GM19372 (cell line): Measurements from ENCODE around the gene SLC29A4.
"Not testable (repeated sequence)": the region's sequence is repeated elsewhere in the genome, so short reads cannot be mapped to it uniquely, and the experiment has no call there.

Experiments
- ATAC-seq: cut with Tn5 transposase; IDR thresholded peaks from one replicate; pipeline ENCODE4 v1.9.1; 2021; ENCODE audit warnings: mild to moderate bottlenecking, low read depth, moderate library complexity; ENCODE audit not compliant: unreplicated experiment

Gene SLC29A4, protein sequence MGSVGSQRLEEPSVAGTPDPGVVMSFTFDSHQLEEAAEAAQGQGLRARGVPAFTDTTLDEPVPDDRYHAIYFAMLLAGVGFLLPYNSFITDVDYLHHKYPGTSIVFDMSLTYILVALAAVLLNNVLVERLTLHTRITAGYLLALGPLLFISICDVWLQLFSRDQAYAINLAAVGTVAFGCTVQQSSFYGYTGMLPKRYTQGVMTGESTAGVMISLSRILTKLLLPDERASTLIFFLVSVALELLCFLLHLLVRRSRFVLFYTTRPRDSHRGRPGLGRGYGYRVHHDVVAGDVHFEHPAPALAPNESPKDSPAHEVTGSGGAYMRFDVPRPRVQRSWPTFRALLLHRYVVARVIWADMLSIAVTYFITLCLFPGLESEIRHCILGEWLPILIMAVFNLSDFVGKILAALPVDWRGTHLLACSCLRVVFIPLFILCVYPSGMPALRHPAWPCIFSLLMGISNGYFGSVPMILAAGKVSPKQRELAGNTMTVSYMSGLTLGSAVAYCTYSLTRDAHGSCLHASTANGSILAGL

DNA sequence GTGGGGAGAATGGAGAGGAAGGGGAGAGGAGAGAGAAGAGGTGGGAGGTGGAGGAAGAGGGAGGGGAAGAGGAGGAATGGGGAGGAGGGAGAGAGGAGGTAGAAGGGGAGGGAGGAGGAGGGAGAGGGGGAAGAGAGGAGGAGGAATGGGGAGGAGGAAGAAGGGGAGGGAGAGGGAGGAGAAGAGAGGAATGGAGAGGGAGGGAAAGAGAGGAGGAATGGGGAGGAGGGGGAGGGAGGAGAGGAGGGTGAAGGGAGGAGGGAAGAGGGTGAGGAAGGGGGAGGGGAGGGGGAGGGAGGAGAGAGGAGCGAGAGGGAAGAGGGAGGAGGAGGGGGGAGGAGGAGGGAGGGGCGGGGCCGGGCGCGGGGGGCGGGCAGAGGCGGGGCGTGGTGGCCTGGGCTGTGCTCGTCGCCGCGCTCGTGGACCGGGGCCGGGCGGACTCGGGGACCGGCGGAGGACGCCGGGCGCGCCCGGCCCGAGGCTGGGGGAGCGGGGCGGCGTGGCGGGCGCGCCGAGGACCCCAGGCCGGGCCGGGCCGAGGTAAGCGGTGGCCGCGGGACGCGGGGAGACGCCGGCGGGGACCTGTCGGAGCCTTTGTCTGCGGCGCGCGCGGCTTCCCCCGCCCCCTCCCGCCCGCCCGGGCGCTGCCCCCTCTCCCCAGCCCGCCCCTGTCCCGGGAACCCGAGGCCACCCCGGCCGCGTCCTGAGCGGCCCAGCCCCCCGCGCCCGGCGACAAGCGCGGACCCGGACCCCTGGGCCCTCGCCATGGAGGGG, at the start of gene SLC29A4:
Gene SLC29A4, plus strand, starts transcription at position 401 of the 774 bp plus-strand sequence. CDS start 4,874 bp downstream, outside the sequence.
- peak; percentile 63 for ATAC-seq

GRCh38 chr7:5234852-5235831, 47.6 kb upstream of the SLC29A4 start:
- no peak for ATAC-seq

DNA sequence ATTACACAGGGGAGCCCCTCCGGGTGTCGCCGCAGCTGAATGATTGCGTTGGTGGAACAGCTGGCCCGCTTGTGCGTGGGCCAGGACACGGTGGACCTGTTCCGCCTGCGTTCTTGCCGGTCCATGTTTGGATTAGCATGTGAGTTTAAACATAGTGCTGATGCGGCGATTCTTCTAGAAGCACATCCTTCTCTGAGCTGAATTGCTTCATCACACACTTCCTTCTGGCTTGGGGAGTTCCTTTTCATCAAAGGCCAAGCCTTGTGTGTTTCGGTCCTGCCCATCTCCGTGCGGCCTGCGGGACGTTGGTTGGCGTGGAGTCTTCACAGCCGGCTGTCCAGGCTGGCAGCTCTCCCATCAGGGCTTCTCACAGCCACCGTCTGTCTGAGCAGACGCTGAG, 45.5 kb upstream of the SLC29A4 start:
- ATAC-seq, result no peak

DNA sequence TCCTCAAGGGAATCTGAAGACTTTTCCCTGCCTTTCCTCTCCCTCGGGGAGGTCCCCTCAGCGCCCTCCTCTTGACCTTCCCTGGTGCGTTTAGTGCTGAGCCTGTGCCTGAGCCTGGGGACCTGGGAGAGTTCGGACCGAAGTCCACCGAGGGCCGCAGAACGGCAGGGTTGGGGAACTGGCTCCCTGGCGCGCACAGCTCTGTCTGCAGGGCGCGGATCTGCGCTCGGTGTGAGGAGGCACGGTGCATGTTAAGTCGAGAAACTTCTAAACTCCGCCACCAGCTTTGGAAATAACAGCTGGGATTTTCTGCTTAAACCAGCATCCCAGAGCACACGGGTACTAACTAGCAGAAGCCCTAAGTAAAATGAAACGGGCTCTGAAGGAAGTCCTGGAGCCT, 44.2 kb upstream of the SLC29A4 start:
- ATAC-seq, result no peak

DNA sequence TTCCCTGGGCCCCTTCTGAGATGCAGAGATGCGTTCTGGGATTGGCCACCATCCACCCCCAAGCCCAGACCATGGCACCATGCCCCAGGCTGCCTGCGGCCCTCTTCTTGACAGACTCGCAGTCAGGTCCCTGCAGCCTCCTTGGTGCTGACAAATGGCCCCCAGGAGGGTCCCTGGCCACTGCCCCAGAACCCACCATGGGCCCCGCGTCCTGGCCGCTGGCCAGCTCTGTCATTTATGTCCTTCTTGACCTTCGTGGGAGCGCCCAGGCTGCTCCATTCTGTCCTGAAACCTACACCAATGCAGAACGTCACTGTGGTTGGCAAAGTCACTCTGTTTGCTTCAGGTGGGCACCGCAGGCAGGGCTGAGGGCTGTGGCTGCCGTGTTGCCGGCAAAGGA, 39.5 kb upstream of the SLC29A4 start:
- ATAC-seq, result no peak

GRCh38 chr7:5248201-5248885, 34.4 kb upstream of the SLC29A4 start:
- no peak for ATAC-seq

DNA sequence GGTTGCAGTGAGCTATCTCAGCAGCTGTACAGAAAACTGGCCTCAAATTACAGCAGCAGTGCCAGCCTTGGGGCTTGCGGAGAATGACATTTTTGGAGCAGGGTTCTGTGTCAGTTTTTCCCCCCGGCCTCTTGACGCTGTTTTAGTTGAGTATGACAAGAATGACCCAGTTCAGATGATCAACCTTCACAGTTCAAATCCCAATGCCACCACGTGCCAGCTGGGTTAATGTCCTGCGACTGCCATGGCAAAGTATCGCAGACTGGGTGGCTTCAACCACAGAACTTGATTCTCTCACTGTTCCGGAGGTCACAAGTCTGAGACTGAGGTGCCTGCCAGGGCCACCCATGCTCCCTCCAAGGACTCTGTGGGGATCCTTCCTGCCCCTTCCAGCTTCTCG, 32.0 kb upstream of the SLC29A4 start:
- not testable (repeated sequence) for ATAC-seq

- not testable (repeated sequence) for ATAC-seq
Observed at GRCh38 chr7:5253529-5253928, 29.2 kb upstream of the SLC29A4 start.

DNA sequence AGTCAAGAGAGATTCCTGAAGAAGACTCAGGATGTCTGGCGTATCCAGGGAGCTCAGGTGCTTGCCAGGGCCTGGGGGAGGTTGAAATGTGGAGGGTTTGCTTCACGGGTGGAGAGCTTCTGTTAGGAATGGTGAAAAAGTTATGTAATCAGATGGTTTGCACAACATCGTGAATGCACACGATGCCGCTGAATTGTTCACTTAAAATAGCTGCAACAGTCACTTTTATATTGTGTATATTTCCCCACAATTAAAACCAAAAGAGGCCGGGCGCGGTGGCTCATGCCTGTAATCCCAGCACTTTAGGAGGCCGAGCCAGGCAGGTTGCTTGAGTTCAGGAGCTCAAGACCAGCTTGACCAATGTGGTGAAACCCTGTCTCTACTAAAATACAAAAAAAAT, 28.4 kb upstream of the SLC29A4 start:
- not testable (repeated sequence) for ATAC-seq

DNA sequence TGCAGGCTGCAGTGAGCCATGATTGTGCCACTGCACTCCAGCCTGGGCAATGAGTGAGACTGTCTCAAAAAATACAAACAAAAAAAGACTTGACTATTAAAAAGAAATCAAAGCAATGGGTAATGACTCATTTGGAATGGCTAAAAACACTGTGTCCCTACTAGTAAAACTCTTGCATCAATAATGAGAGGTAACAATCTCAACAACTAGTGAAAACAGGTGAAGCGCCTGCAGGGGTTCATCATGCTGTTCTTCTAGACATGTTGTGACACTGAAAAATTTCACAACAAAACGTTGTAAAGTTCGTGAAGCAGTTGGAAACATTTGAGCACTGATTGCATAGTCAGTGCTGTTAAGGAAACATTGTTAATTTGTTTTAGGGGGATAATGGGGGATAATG, 26.9 kb upstream of the SLC29A4 start:
- ATAC-seq, result no peak

GRCh38 chr7:5260530-5261068, 22.1 kb upstream of the SLC29A4 start:
- not testable (repeated sequence) for ATAC-seq

GRCh38 chr7:5263066-5263465, 19.7 kb upstream of the SLC29A4 start:
- not testable (repeated sequence) for ATAC-seq

DNA sequence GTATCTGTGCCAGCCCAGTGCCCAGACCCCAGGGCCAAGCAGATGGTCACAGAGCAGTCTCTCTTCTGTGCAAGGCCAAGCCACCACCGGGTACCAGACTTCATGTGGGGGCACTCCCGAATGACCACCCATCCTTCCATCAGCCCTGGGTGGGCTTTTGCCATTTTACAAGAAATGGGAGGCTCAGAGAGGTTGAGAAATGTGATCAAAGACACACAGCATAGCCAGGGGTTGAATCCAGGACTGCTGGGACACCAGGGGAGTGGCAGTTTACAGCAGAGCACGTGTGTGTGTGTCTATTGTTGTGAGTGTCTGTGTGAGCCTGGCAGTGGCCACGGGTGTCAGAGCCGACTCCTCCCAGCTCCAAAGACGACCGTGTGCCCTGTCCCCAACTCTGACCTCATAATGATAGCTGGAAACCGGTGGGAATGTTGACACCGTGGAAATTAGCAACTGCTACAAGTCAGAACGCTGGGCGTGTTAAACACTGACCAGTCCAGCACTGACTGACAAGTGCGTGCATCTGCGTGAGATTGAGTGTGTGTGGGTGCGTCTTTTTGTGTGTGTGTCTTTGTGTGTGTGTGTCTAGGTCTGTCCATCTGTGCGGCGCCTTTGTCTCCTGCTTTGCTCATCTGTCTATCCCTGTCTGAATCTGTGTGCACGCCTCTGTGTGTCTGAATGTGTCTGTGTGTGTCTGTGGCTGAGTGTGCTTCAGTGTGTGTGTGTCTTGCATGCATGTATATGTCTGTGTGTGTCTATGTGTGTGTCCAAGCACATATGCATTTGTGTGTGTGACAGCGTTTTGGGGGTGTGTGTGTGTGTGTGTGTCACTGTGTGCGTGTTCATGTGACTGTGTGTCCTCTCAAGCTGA, 17.2 kb upstream of the SLC29A4 start:
- no peak for ATAC-seq

DNA sequence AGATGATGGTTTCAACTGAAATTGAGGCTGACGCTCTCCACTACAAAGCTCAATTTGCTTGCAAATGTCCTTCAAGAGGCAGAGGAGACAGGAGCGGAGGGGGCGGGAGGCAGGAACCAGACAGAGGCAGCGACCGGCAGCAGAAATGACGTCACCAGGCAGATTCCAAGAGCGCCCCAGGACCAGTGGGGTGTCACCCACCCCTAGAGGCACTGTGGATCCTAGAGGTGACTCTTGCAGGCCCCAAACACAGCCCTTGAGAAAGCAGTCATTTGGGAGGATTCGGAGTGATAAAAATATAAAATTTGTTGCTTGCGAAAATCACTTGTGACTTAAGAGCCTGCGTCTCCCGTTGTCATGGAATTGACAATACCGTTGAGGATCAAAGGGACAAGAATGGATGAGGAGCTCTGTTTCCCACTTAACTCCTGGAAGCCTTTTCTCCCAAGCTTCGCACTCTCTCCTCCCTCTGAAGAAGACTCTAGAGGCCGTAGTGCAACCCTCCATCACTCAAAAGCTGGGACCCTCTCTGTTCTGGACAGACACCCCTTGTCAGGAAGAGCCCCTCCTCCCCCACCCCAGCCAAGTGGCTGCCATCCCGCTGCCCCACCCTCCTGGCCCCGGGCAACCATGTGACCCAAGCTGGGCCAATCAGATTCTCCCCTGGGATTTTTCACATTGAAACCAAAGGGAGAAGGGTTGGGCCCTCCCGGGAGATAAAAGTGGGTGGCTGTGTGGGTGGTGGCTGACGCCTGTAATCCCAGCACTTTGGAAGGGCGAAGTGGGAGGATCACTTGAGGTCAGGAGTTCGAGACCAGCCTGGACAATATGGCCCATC, 16.3 kb upstream of the SLC29A4 start:
- no peak for ATAC-seq

- not testable (repeated sequence) for ATAC-seq
Observed at GRCh38 chr7:5267829-5268228, 14.9 kb upstream of the SLC29A4 start.

- ATAC-seq, result not testable (repeated sequence)
Observed at GRCh38 chr7:5269992-5270657, 12.6 kb upstream of the SLC29A4 start.

- no peak for ATAC-seq
Observed at GRCh38 chr7:5270788-5271187, 12.0 kb upstream of the SLC29A4 start.
